HG02870 (cell line): ENCODE measurements around the gene ADGRV1.
"Not testable (repeated sequence)": the region's sequence is repeated elsewhere in the genome, so short reads cannot be mapped to it uniquely, and the experiment has no call there.

Experiments
- ATAC-seq: cut with Tn5 transposase; IDR thresholded peaks from one replicate; pipeline ENCODE4 v1.9.1; 2021; ENCODE audit warnings: mild to moderate bottlenecking, moderate library complexity; ENCODE audit not compliant: unreplicated experiment

The ADGRV1 gene

DNA sequence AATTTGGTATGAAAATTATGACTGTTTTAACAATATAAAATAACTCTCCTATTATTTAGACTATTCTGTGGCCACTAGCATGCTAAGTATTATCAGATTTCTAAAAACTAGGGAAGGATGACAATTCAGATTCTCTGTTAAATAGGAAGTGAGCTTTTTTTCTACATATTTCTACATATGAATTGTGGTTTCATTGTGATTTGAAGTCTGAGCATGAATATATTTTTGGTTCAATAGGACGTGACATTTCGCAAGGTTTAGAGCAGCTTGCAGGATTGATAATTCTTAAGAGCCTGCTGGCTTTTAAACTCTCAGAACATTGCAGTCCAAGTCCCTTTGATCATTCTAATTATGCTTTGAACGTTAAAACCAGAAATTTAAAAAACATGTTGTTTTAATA is 82.9 kb downstream of the ADGRV1 start:
- no peak for ATAC-seq

DNA sequence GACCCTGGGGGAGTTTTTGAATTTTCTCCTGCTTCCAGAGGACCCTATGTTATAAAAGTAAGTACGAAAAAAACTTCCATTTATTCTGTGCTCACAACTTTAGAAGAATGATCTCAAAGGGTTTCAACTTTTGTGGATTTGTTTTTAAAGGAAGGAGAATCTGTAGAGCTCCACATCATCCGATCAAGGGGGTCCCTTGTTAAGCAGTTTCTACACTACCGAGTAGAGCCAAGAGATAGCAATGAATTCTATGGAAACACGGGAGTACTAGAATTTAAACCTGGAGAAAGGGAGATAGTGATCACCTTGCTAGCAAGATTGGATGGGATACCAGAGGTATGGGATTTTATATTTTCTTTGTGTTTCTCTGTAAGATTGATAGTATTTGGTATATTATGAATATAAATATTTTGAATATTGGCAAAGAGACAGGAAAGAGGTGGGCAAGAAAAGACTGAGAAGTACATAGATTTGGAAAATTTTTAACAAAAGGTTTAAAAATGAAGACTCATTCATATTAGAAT is 84.2 kb downstream of the ADGRV1 start:
- no peak for ATAC-seq

DNA sequence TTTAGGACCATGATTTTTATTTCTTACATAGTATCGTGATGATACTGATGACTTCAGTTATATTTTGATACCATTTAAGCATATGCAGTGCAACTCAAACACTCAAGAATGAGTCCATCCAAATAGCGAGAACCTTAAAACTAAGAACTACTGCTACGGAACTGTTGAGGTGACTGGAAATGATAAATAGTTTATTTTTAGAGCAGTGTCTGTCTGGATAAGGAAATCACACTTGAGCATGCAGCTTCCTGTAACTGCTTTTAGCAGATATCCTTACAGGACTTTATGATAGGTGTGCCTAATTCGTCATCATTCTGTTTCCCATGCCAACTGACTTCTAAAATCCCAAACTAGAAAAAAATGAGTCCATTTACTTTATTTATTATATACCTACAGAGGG is 85.5 kb downstream of the ADGRV1 start:
- ATAC-seq = no peak

DNA sequence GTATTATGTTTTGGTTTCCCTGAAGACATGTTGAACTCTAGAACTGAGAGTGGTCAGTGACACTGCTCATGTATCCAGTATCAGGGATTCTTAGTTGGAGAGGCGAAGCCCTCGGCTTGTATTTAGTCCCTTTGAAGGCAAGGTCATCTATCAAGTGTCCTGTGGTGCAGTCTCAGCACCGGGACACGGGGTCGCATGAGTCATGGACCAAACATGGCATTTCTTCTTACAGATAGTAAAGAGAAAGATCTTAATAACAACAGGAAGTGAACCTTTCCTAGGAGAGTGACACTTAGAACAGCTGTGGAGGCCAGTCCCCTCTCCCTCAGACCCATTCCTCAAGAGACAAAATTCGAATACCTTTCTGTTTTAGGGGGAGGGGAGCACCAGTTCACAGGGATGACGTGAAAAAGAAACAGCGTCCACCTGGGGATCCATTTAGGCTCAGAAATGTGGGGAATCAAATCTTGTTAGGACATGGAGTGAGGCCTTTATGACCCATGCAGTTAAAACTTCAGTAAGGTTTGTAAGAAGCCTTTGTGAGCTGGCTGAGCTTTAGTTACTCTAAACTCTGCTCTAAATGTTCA is 86.5 kb downstream of the ADGRV1 start:
- no peak for ATAC-seq

DNA sequence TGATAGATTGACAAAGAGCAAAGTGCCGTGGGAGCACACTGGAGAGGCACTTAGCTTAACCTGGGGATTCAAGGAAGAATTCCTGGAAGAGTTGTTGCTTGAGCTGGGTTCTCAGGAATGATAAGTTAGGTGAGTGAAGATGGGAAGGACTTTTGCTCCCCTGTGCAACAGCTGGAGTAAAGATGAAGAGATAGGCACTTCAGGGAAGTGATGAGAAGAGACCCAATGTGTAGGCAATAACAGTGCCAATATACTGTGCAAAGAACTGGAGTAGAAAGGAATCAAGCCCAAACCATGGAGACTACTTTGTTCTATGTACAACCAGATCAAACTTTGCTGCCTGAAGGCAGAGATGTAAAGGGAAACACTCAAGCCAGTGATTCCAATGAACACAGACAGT is 92.2 kb downstream of the ADGRV1 start:
- ATAC-seq = no peak

DNA sequence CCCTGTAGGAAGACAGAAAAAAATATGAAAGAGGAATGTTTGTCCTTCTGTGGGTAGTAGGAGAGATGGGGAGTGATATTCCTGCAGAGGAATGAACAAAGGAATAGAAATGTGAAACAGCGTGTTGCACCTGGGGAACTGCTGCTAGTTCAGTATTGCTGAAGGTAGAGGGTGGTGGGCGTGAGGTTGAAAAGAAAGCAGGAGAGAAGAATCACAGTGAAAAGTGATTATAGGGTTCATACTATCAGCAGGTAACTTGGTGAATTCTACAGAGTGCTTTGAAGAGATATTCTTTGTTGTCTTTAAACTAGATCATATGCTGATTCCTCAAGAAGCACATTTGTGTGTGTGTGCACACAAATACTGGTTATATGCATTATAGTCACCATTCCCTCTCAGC is 95.6 kb downstream of the ADGRV1 start:
- no peak for ATAC-seq

DNA sequence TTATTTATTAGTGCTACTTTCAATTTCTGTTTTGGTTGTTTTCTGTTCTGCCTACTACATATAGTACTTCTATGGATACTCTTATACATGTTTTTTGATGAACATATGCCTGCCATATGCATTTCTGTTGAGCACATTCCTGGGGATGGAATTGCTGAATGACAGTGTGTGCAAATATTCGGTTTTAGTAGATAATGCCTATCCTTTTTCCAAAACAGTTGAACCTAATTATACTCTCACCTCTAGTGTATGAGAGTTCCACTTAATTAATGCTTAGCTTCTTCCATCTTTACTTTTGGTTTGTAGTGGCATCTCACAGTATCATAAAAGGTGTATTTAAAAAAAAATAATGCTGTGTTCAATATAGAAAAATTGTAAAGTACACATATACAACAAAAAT is 96.8 kb downstream of the ADGRV1 start:
- no peak for ATAC-seq

DNA sequence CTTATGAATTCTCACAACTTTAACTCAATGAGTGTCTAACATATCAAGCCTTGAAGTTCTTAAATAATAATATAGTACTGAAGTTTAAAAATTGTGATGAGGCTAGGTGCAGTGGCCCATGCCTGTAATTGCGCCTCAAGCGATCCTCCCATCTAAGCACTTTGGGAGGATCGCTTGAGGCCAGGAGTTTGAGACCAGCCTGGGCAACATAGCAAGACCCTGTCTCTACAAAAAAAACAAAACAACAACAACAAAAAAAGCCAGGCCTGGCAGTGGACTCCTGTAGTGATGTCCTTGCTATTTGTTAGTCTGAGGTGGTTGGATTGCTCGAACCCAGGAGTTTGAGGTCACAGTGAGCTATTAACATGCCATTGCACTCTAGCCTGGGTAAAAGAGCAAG is 98.4 kb downstream of the ADGRV1 start:
- ATAC-seq = no peak

DNA sequence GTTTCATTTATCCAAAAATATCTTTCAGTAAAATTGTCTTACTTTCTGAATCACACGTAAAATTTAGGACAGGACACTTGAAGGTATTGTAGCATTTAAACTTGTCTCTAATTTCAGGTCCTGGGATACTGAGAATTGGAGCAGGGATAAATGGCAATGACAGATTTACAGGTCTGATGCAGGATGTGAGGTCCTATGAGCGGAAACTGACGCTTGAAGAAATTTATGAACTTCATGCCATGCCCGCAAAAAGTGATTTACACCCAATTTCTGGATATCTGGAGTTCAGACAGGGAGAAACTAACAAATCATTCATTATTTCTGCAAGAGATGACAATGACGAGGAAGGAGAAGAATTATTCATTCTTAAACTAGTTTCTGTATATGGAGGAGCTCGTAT is 99.2 kb downstream of the ADGRV1 start:
- ATAC-seq = no peak

DNA sequence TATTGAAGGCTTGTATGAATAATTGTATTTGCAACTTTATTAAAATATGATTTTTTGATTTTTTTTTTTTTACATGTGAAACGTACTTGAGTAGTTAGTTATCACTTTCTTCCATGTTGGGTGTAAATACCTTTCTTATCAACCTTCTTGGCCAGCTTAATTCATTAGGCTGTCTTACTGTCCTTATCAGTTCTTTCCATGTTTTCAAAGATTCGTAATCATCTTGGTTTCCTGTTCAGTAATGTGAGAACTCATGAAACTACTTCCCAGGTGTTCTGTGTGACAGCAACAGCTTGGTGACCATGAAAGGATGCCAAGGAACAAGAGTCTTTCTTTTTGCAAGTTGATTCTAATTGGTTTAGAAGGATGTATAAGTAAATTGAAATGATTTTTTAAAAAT is 100.0 kb downstream of the ADGRV1 start:
- no peak for ATAC-seq

DNA sequence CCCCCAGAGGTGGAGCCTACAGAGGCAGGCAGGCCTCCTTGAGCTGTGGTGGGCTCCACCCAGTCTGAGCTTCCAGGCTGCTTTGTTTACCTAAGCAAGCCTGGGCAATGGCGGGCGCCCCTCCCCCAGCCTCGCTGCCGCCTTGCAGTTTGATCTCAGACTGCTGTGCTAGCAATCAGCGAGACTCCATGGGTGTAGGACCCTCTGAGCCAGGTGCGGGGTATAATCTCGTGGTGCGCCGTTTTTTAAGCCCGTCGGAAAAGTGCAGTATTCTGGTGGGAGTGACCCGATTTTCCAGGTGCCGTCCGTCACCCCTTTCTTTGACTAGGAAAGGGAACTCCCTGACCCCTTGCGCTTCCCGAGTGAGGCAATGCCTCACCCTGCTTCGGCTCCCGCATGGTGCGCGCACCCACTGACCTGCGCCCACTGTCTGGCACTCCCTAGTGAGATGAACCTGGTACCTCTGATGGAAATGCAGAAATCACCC is 109.5 kb downstream of the ADGRV1 start:
- ATAC-seq = not testable (repeated sequence)

DNA sequence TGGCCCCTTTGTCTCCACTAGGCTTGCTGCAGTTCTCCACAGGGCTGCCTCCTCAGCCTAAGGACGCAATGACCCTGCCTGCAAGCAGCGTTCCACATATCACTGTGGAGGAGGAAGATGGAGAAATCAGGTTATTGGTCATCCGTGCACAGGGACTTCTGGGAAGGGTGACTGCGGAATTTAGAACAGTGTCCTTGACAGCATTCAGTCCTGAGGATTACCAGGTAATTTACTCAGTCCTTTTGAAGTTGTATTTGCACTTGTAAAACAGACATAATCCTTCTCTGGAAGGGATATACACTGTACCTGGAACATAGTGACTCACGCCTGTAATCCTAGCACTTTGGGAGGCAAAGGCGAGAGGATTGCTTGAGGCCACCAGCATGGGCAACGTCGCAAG is 116.6 kb downstream of the ADGRV1 start:
- ATAC-seq = no peak

DNA sequence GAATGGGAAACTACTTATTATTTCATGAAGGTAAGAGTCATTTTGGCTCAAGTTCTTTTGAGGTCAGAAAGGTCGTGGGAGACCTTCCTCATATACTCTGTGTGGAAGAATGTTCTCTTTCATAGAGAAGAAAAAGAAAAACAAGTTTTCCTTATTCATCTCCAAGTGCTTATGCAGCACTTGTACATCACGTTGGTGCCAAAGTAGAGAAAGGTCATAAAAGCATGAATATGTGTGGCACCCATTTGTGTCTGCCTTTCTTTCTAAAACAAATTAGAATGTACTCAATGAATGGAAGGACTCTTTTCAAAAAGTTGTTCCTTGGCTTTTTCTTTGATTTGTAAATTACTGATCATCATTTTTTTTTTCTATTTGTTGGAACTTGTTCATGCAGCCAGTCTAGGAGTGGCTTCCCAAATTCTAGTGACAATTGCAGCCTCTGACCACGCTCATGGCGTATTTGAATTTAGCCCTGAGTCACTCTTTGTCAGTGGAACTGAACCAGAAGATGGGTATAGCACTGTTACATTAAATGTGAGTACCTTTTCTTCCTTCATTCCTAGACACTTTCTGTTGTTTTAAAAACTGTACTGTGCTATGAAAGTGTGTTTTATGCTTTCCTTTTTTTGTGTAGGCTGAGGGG is 122.4 kb downstream of the ADGRV1 start:
- ATAC-seq = no peak

DNA sequence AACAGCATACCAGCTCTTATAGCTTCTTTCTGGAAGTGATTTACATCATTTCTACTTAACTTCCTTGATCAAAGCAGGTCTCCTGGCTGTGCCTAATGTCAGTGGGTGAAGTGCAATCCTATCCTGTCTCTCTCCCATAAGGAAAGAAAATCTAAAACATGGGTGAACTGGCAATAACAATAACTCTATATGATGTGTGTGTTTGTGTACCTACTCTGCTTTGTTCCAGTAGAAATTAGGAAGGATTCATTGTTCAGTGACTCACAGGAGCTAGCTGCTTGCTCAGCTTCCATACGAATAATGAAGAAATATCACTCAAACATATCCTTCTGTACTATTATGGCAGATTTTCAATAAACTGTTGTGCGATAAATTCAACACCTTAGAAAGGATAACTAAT is 123.7 kb downstream of the ADGRV1 start:
- no peak for ATAC-seq

DNA sequence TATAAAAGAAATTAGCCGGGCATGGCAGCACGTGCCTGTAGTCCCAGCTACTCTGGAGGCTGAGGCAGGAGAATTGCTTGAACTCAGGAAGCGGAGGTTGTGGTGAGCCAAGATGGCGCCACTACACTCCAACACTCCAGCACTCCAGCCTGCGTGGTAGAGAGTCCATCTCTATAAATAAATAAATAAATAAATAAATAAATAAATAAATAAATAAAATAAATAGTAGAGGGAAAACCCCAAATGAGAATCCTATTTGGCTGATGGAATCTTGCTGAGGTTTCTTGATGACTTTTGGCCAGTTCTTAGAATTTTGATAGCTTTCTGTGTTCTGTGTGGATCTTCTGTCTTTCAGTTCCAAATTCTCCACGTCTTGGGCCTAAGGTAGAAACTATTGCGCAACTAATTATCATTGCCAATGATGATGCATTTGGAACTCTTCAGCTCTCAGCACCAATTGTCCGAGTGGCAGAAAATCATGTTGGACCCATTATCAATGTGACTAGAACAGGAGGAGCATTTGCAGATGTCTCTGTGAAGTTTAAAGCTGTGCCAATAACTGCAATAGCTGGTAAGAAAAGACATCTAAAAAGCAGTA is 126.9 kb downstream of the ADGRV1 start:
- no peak for ATAC-seq

DNA sequence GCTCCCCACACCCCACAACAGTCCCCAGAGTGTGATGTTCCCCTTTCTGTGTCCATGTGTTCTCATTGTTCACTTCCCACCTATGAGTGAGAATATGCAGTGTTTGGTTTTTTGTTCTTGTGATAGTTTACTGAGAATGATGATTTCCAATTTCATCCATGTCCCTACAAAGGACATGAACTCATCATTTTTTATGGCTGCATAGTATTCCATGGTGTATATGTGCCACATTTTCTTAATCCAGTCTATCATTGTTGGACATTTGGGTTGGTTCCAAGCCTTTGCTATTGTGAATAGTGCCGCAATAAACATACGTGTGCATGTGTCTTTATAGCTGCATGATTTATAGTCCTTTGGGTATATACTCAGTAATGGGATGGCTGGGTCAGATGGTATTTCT is 127.8 kb downstream of the ADGRV1 start:
- not testable (repeated sequence) for ATAC-seq

DNA sequence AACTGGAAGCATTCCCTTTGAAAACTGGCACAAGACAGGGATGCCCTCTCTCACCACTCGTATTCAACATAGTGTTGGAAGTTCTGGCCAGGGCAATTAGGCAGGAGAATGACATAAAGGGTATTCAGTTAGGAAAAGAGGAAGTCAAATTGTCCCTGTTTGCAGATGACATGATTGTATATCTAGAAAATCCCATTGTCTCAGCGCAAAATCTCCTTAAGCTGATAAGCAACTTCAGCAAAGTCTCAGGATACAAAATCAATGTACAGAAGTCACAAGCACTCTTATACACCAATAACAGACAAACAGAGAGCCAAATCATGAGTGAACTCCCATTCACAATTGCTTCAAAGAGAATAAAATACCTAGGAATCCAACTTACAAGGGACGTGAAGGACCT is 128.9 kb downstream of the ADGRV1 start:
- not testable (repeated sequence) for ATAC-seq

DNA sequence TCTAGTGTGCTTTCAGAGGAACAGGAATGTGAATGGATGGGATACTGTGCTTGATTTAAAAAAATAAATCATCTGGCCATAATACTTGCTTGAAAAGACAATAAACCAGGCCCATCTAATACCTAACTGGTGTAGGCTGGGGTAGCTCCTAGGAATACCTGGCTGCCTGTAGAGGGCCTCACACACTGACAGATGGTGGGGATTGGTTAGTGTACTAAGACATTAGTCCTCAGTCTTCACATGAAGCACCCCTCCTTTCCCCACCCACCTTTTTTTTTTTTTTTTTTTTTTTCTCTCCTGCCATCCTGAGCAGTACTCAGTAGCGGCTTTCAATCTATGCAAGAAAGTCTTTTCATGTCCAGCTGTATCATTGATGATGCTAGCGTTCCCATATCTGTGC is 130.5 kb downstream of the ADGRV1 start:
- no peak for ATAC-seq

DNA sequence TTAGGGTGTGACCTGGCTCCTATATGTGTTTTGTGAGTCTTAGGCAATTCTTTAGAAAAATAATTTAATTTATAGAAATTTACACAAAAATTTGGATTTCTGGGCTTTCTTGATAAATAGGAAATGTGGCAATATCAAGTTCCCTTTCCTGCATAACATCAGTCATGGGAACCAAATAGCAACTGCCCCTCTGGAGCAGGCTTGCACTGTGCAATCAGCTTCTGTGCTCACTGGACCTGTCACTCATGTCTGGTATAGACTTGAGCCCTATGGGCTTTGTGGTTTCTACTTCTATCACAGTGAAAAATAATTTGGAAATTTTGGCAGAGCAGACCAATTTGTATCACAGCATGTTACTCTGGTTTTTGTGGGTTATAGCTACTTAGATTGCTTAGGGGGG is 131.7 kb downstream of the ADGRV1 start:
- no peak for ATAC-seq

DNA sequence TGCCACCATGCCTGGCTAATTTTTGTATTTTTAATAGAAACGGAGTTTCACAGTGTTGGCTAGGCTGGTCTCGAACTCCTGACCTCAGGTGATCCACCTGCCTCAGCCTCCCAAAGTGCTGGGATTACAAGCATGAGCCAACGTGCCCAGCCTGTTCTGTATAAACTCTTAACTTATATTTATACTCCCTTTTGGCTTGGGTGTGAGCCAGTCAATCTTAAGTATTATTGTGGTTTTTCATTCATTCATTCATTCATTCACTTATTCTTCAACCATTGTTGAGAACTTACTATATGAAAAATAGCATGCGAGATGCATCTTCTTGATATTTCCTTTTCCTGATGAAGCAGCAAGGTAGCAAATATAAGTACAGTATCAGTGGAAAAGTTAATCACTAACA is 132.9 kb downstream of the ADGRV1 start:
- no peak for ATAC-seq

DNA sequence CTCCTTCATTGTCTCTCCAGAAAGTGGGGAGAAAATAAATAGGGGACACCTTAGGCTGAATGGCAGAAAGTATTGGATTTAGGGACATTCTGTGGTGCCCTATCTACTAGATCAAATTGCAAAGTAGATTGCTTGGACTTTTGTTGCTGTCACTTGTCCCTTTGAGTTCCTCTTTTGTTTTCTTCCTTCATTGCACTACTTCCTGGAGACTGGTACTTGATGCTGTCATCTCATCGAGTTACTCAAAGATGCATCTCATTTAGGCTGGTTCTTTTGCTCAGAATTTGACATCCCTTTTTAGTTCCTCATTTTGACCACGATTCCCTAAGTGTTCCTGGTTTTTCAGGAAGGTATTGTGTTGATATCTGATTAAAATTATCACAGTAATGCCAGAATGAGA is 137.6 kb downstream of the ADGRV1 start:
- ATAC-seq = no peak

DNA sequence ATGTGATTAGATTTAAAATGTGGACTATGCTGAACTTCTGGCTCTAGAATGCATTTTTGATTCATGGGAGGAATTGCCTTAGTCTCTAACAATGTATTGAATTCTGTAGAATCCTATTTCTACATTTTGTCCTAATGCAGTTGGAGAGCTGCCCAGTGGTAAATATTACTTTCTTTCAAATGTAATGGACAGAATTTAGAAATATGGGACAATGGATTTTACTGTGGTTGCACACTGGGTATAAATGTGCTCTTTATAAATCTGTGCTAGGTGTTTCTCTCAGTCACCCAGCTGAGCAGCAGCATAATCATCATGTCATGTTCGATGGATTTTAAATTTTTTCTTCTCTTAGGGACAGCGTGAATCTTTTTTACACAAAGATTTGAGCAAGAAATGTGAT is 141.7 kb downstream of the ADGRV1 start:
- ATAC-seq = no peak
